ENCODE measurements around the gene NOCT. TPM values are rescaled to one million over a fixed set of nuclear protein-coding genes. Genes with fewer than 3 reads are reported as not detected.
"Not testable (repeated sequence)": the region's sequence is repeated elsewhere in the genome, so short reads cannot be mapped to it uniquely, and the experiment has no call there.

NOCT gene
- total RNA-seq, 1 experiment from 2014 or later = 32.1 TPM

DNA sequence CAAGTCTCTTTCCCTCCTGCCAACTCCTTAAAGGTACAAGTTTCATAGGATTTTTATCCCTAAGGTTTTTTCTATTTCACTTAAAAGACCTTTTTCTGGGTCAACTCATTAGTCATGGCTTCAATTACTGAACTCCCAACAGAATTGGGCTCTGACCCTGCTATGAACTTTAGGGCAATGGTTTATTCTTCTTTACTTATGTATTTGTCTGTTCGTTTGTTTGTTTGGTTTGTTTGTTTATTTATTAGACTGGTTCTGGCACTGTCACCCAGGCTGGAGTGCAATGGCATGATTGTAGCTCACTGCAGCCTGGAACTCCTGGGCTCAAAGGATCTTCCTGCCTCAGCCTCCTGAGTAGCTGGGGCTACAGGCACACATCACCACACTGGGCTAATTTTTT, 5.9 kb upstream of the NOCT start:
- no peak for DNase-seq (ENCODE audit: low spot score)

DNA sequence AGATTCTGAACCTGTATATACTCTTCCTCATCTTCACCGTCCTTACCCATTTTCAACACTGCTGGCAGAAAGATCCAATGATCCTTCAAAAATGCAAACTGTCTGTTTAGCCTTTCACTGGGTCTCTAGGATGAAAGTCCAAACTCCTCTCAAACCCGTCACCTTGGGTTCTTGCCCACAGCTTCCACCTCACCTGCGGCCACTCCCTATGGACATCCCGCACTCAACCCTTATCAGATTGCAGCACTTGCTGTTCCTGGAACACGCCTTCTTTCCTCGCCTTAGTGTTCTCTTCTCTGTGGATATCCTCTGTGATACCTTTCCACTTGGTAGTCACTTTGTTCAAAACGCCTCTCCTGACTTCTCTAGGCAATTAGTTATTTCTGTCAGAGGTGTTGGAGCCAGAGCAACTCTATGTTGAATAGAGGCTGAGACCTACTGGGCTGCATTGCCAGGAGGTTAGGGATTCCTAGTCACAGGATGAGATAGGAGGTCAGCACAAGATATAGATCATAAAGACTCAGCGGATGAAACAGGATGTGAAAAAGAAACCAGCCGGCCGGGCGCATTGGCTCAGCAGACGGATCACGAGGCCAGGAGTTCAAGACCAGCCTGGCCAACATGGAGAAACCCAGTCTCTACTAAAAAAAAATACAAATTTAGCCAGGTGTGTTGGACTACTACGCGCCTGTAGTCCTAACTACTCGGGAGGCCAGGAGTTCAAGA, 4.2 kb upstream of the NOCT start:
- DNase-seq (ENCODE audit: low spot score) = no peak

DNA sequence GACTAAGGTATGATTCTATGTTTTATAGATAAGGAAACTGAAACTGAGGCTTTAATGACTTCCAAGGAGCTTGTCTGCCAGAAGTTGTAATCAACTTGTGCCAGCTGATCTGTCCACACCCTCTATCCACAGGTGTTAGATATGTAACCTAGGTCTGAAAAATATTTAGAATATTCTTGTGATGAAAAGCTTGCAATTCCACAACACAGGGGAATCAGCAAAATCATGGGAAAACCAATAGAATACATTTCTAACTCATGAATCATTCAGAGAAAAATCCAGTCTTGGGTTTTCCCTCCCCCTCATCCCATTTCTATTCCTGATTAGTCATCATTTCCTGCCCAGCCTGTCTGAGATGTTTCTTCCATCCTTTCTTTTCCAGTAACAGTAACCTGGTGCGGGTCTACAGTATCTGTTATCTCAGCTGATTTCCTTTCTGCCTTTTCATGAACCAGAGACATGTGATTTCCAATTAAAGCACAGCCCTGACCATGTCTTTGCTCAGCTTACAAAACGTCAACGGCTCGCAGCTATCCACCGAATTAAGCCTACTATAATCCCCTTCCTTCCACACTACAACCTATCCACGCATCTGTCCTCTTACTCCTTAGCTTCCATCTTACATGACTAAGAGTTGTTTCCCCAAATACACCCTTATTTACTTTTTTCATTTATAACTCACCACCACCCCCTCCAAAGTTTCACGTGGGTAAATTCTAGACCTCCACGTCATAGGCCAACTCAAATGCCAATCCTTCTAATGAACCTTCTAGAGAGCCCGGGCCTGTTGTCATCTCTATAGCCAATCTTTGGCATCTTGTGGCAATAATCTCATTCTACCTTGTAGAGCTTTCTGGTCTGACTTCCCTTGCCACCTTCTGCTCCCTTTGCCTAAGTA, 961 bp upstream of the NOCT start:
- peak; percentile 97 for DNase-seq (ENCODE audit: low spot score)

DNA sequence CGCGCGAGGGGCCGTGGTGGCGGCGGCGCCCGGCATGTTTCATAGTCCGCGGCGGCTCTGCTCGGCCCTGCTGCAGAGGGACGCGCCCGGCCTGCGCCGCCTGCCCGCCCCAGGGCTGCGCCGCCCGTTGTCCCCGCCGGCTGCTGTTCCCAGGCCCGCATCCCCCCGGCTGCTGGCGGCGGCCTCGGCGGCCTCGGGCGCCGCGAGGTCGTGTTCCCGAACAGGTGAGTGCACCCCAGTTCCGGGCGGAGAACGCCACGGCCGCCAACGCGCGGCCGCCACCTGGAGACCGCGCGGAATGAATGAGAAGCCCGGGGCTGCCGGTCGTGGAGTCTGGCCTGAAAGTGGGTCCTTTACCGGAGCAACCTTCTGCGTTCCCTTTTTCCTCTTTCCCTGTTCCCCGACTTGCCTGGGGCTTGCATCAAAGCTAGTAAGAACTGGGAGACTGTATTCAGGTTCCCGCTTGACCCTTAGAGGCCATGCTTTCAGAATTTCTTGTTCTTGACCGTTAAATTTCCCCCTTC, 429 bp downstream of the NOCT start:
- DNase-seq (ENCODE audit: low spot score) = no peak

DNA sequence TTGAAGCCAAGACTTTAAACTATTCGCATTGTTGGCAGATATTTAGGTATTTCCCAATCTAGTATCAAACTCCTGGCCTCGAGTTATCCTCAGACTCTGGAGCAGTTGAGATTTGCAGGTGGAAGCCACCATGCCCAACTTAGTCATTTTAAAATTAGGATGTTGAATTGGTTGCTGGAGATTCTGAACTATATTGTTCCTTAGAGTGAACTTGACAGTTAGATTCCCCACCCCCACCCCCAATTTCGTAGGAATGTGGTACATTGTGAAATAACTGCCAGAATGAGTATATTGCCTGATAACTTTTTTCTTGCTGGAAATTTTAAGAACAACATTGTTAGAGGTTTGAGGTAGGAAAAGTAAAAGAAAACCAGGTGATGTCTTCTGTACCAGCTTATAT, 2.3 kb downstream of the NOCT start:
- DNase-seq (ENCODE audit: low spot score) = no peak

GRCh38 chr4:139018501-139018900, 2.9 kb downstream of the NOCT start:
- no peak for DNase-seq (ENCODE audit: low spot score)

DNA sequence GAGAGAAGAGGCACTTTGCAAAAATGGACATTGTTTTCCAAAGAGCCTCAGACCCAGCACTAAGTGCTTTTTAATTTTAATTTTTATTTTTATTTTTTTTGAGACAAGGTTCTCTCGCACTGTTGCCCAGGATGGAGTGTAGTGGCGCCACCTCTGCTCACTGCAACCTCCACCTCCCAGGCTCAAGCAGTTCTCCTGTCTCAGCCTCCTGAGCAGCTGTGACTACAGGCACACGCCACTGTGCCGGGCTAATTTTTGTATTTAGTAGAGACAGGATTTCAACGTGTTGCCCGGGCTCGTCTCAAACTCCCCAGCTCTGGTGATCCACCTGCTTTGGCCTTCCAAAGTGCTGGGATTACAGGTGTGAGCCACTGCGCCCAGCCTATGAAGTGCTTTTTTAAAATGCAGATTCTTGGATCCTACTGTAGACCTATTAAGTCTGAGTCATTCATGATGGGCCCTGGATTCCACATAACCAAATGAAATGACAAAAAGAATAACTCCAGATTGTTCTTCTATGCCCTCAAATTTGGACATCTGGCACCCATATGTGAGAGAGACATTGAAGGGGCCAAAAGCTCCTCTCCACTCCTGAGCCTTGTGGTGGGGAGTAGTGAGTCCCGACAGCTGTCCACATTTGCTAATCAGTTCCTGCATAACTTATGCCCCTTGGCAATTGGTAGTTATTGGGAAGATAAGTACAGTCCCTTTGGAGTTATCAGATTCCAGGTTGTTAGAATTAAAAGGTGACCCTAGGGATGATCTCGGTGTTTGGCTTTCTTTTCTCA, 3.6 kb downstream of the NOCT start:
- DNase-seq (ENCODE audit: low spot score) = no peak

DNA sequence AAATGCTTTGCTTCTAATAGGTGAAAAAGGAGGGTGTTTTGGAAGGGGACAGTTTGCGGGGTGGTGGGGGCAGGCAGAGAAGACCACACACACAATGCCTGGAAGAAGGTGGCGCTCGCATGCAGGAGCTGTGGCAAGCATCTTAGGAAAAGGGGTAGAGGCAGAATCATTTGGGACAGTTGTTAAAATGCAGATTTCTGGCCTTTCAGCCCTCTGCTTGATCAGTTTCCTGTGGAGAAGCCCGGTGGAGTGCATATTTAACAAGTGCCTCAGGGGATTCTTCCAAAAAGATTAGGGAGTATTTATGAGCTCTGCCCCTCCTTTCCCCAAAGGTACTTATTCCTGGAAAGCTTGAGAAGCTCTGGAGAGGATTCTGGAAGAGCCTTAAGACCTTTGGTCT, 4.8 kb downstream of the NOCT start:
- no peak for DNase-seq (ENCODE audit: low spot score)

GRCh38 chr4:139021071-139021470, 5.5 kb downstream of the NOCT start:
- DNase-seq (ENCODE audit: low spot score) = not testable (repeated sequence)

DNA sequence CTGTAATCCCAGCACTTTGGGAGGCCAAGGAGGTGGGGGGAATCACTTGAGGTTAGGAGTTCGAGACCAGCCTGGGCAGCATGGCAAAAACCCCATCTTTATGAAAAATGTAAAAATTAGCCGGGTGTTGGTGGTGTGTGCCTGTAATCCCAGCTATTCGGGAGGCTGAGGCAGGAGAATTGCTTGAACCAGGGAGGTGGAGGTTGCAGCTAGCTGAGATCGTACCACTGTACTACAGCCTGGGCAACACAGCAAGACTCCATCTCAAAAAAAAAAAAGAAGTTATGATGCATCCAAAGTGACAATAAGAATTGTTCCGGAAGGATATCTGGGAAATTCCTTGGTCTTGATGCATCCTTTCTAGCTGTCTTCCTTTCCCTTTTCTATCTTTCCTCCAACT, 7.3 kb downstream of the NOCT start:
- DNase-seq (ENCODE audit: low spot score) = no peak

GRCh38 chr4:139024686-139025085, 9.1 kb downstream of the NOCT start:
- no peak for DNase-seq (ENCODE audit: low spot score)

DNA sequence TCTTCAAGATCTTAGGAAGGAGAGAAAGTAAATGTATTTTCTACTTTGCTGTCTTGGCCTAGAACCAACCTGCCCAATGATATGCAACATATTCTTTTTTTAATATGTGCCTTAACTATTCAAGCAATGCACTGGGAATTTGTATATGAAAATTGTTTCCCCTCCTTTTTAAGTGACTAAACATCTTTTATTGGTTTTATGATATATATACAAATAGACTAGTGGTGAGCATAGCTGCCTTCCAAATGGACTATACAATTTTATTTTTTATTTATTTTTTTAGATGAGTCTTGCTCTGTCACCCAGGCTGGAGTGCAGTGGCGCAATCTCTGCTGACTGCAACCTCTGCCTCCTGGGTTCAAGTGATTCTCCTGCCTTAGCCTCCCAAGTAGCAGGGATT, 10.3 kb downstream of the NOCT start:
- no peak for DNase-seq (ENCODE audit: low spot score)

- no peak for DNase-seq (ENCODE audit: low spot score)
These were observed 12.2 kb downstream of the NOCT start for GRCh38 chr4:139027776-139028175.

GRCh38 chr4:139028191-139028661, 12.6 kb downstream of the NOCT start:
- DNase-seq (ENCODE audit: low spot score) = no peak

DNA sequence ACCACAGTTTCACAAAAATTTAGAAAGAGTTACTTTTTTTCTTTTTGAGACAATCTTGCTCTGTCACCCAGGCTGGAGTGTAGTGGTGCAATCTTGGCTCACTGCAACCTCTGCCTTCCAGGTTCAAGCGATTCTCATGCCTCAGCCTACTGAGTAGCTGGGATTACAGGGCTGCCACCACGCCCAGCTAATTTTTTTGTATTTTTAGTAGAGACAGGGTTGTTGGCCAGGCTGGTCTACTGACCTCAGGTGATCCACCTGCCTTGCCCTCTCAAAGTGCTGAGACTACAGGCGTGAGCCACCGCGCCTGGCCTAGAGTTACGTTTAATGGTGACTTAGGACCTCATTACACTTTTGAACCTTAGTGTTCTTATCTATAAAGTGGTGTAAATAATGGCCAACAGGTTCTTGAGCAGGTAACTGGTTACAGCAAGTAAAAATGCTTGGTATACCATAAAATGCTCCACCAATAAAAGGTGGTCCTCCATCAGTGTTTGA, 14.3 kb downstream of the NOCT start:
- not testable (repeated sequence) for DNase-seq (ENCODE audit: low spot score)

- peak; percentile 54 for DNase-seq (ENCODE audit: low spot score)
These were observed 15.1 kb downstream of the NOCT start for GRCh38 chr4:139030614-139031235.

GRCh38 chr4:139035650-139036049, 20.1 kb downstream of the NOCT start:
- no peak for DNase-seq (ENCODE audit: low spot score)

DNA sequence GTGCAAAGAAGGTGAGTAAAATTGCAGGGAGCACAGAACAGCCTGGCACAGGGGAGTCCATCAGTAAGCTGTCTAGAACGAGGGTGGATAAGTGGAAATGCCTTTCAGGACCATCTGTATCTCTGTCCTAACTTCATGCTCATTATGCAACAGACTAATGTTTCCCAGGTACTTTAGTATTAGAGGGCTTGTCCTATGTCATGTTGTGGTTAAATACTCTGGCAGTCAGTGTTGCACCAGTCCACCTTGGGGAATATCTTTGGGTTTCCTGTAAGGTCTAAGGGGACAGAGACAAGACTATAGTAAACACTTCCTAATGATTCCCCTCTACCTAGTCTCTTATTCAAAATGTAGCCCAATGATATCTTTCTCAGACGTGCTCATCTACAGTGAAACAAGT, 21.3 kb downstream of the NOCT start:
- DNase-seq (ENCODE audit: low spot score) = no peak

- no peak for DNase-seq (ENCODE audit: low spot score)
These were observed 23.4 kb downstream of the NOCT start for GRCh38 chr4:139038874-139039443.

- no peak for DNase-seq (ENCODE audit: low spot score)
These were observed 27.4 kb downstream of the NOCT start for GRCh38 chr4:139042981-139043460.

DNA sequence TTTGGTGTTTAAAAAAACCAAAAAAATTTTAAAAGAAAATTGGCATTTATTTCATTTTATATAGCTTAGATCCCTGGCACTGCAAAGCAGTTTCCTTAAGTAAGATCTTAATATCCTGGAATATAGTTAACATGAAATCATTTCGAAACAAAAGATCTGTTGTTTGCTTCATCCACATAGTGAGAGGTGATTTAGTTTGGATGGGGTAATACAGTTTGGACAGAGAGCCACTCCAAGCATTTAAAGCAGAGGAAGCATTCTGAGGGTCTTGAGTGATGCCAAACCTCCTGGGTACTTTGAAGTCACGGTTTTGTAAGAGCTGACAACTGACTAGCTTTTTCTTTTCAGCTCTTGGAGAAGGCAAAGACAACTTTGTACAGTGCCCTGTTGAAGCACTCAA, 28.7 kb downstream of the NOCT start:
- DNase-seq (ENCODE audit: low spot score) = no peak

Data from A172 (cell line).